HG03095 (cell line): ENCODE results near the gene BLOC1S1.
A peak's percentile ranks its signal among the peaks of the same experiment; 100 is the strongest.
"Not testable (repeated sequence)": the region's sequence is repeated elsewhere in the genome, so short reads cannot be mapped to it uniquely, and the experiment has no call there.

Experiments used
- ATAC-seq: cut with Tn5 transposase; IDR thresholded peaks from one replicate; pipeline ENCODE4 v1.9.1; 2021; ENCODE audit warnings: moderate library complexity; ENCODE audit not compliant: unreplicated experiment

The BLOC1S1 gene

DNA sequence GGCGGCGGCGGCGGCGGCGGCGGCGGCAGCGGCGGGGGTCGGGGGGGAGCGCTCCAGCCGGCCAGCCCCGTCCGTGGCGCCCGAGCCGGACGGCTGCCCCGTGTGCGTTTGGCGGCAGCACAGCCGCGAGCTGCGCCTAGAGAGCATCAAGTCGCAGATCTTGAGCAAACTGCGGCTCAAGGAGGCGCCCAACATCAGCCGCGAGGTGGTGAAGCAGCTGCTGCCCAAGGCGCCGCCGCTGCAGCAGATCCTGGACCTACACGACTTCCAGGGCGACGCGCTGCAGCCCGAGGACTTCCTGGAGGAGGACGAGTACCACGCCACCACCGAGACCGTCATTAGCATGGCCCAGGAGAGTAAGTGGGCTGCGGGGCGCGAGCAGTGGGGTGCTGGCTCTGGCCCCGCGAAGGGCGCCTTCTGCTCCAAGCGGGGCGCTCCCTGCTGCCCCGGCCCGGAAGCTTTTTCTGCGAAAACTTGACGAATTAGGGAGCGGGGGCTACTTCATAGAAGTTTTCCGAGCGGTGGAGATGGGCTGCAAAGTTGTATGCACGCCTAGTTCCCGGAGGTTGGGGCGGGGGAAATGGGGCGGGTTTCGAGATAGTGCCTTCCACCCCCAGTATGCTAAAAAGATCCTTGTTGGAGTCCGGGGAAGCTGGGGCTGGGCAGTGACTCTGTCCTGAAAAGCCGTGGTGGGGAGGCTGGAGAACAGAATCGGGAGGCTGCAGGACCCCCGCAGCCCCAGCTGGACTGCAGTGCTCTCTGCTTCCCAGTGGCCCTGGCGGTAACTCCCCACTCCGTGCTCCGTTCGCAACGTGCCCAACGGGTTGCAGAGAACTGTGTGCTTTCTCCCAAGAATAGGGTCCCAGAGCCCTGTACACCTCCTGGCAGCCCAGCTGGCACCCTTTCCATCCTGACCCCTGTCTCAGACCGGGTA lies 27.8 kb downstream of the BLOC1S1 start:
- ATAC-seq = peak; percentile 38

GRCh38 chr12:55744340-55745030 lies 28.6 kb downstream of the BLOC1S1 start:
- no peak for ATAC-seq

- ATAC-seq = no peak
Observed at GRCh38 chr12:55745361-55746173, 29.7 kb downstream of the BLOC1S1 start.

DNA sequence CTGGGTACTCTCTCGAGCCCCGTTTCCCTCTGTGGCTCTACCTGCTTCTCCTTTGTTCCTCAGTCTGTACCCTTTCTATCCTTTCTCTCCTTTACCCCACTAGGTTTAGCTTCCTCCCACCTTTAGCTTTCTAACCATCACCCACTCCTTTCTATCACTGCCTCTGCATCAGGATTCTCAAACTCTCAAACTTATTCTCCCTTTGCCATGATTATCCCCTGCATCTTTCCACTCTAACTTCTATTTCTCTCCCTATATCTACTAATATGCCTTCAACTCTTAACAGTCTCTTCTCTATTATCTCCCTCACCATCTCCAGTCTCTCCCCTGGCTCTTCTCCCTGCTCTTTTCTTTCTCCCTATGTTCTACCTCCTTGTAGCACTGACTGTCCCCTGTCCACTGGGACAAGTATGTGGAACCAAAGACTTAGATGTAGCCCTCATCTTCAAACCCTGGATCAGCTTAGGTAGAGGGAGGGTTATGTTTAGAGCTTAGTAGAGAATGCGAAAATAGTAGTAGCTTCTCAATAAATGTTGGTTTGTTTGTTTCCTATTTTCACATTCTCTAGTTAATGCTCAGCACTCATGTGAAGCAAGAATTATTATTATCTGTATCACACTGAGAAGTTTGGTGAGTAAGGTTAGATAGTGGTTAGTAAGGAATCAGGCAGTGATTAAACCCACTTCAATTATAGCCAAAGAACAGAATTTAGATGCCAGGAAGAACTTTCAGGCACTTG lies 30.5 kb downstream of the BLOC1S1 start:
- ATAC-seq = no peak

DNA sequence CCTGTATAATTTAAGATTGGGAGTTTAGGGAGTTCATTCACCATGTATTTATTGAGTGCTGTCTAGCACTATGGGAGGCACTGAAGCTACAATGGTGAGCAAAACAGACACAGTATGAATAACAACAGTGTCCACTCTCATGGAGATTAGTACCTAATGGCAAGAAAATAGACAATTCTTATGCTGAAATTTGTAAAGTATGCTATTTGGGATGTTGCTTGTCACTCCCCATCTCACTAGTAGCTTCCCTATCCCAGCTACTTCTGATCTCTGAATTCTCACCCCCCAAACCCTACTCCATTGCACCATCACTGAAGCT lies 31.0 kb downstream of the BLOC1S1 start:
- no peak for ATAC-seq

DNA sequence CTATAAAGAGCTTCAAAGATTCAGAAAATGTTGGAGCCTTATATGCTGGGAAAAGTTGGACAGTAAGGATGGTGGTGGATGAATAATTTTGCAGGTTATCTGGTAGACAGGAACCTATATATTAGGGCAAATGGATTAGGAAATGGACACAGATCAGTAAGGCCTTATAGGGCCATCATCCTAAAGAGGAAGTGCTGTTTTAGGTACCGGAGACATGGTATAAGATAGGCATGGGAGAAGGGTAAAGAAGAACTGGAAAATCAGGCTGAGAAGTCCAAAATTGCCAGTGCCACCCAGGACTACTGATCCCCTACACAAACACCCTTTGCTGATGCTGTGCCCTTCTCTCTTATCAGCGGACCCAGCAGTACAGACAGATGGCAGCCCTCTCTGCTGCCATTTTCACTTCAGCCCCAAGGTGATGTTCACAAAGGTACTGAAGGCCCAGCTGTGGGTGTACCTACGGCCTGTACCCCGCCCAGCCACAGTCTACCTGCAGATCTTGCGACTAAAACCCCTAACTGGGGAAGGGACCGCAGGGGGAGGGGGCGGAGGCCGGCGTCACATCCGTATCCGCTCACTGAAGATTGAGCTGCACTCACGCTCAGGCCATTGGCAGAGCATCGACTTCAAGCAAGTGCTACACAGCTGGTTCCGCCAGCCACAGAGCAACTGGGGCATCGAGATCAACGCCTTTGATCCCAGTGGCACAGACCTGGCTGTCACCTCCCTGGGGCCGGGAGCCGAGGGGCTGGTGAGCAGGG lies 32.6 kb downstream of the BLOC1S1 start:
- ATAC-seq = no peak

- no peak for ATAC-seq
Observed at GRCh38 chr12:55755246-55755645, 39.4 kb downstream of the BLOC1S1 start.

DNA sequence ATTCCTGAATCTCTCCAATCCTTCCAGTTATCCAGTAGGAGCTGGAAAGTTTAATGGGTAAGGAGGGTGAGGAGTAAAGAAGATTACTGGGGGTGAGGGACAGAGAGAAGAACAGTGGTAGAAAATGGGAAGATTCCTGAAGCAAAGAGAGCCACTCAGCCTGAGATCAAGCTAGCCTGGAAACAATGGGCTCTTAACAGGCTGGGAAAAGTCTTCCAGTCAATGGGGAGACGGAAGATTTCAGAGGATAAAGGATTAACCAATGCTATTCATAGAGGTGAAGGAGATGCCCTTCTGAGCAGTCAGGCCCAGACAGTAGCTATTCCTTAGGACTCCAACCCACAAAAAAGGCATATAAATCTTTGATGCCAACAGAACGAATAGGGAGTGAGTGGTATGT lies 41.9 kb downstream of the BLOC1S1 start:
- no peak for ATAC-seq

DNA sequence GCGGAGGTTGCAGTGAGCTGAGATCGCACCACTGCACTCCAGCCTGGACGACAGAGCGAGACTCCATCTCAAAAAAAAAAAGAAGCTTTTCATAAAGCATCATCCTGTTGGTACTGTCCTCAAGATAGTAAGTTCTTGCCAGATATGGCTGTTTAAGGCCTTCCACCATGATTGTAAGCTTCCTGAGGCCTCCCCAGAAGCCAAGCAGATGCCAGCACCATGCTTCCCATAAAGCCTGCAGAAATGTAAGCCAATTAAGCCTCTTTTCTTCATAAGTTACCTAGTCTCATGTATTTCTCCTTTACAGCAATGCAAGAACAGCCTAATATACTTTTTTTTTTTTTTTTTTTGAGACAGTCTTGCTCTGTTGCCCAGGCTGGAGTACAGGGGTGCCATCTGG lies 42.7 kb downstream of the BLOC1S1 start:
- not testable (repeated sequence) for ATAC-seq

- no peak for ATAC-seq
Observed at GRCh38 chr12:55760663-55761062, 44.8 kb downstream of the BLOC1S1 start.

GRCh38 chr12:55762646-55763045 lies 46.8 kb downstream of the BLOC1S1 start:
- no peak for ATAC-seq

DNA sequence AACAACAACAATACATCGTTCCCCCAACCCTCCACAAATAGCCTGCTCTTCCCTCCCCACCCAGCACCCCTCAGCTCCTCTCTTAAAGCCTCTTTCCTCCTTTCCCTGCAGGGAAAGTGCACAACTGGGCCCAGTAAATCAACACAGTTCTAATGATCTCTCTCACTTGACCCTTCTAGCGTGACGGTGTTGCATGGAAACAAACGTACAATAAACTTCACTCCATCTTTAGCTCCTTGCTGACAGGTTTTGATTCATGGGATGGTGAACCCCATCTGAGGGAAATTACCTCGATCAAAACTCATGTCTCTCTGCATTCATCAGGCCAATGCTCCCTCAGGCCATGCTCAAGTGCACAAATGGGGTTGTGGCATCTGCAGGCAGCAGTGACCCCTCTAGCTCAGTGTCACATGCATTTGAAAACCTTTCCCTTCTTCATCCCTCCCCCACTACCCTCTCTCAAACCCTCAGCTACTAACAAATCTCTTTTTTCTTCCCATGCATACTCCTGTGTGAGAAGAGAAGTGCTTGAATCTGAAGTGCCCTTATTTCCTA lies 50.0 kb downstream of the BLOC1S1 start:
- no peak for ATAC-seq

DNA sequence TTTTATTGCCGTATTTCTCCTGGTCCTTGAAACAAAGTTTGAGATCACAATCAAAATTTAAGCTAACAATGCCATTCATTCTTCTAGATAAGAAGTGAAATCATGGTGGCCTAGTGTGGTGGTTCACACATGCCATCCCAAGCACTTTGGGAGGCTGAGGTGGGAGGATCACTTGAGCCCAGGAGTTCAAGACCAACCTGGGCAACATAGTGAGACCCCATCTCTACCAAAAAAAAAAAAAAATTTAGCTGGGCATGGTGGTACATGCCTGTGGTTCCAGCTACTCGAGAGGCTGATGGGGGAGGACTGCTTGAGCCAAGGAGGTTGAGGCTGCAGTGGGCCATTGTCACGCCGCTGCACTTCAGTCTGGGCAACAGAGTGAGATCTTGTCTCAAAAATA lies 51.3 kb downstream of the BLOC1S1 start:
- no peak for ATAC-seq
